ENCODE data around the gene SPOCK2. TPM values are rescaled to one million over a fixed set of nuclear protein-coding genes. Genes with fewer than 3 reads are reported as not detected.
"Not testable (repeated sequence)": the region's sequence is repeated elsewhere in the genome, so short reads cannot be mapped to it uniquely, and the experiment has no call there.

The SPOCK2 gene
- total RNA-seq = 488 TPM

- peak within 1 kb of the TSS; percentile 74 for H3K4me3 ChIP-seq (ENCODE audit: low read length)
- peaks cover 79% of the 10 kb centered on the region for H3K4me1 ChIP-seq (ENCODE audit: insufficient read depth, low read length)
- peaks cover 17% of the 10 kb centered on the region for H3K27me3 ChIP-seq (ENCODE audit: insufficient read depth, low read length)
These were observed at the start of gene SPOCK2 for GRCh38 chr10:72087969-72088888. TSS of gene SPOCK2 (minus strand) at chr10:72088551. CDS start at chr10:72088328, 223 bp downstream.

GRCh38 chr10:72137583-72137982, 49.2 kb upstream of the SPOCK2 start:
- H3K9me3 ChIP-seq (ENCODE audit: low read depth, low read length) = no peaks in the 10 kb centered on the region
- no peak overlapping the region for H3K4me3 ChIP-seq (ENCODE audit: low read length)
- H3K4me1 ChIP-seq (ENCODE audit: insufficient read depth, low read length) = peaks cover 16% of the 10 kb centered on the region
- H3K27me3 ChIP-seq (ENCODE audit: insufficient read depth, low read length) = no peaks in the 10 kb centered on the region

More at GRCh38 chr10:72087969-72088888, at the start of gene SPOCK2:
- H3K9me3 ChIP-seq (ENCODE audit: low read depth, low read length) = no peaks in the 10 kb centered on the region

GRCh38 chr10:72136225-72136624, 47.9 kb upstream of the SPOCK2 start:
- H3K9me3 ChIP-seq (ENCODE audit: low read depth, low read length); H3K4me3 ChIP-seq (ENCODE audit: low read length); H3K27me3 ChIP-seq (ENCODE audit: insufficient read depth, low read length): not testable (repeated sequence)
- peaks cover 16% of the 10 kb centered on the region for H3K4me1 ChIP-seq (ENCODE audit: insufficient read depth, low read length)

- H3K4me3 ChIP-seq (ENCODE audit: low read length) = no peak overlapping the region
- H3K9me3 ChIP-seq (ENCODE audit: low read depth, low read length) = no peaks in the 10 kb centered on the region
- no peaks in the 10 kb centered on the region for H3K27me3 ChIP-seq (ENCODE audit: insufficient read depth, low read length)
- peaks cover 16% of the 10 kb centered on the region for H3K4me1 ChIP-seq (ENCODE audit: insufficient read depth, low read length)
These were observed 46.7 kb upstream of the SPOCK2 start for GRCh38 chr10:72134785-72135767.

GRCh38 chr10:72133517-72133916, 45.2 kb upstream of the SPOCK2 start:
- no peaks in the 10 kb centered on the region for H3K27me3 ChIP-seq (ENCODE audit: insufficient read depth, low read length)
- no peak overlapping the region for H3K4me3 ChIP-seq (ENCODE audit: low read length)
- H3K4me1 ChIP-seq (ENCODE audit: insufficient read depth, low read length) = peaks cover 16% of the 10 kb centered on the region
- no peaks in the 10 kb centered on the region for H3K9me3 ChIP-seq (ENCODE audit: low read depth, low read length)

- Histone ChIP-seq H3K27me3 (ENCODE audit: insufficient read depth, low read length) (no peaks in the 10 kb centered on the region), H3K4me1 (ENCODE audit: insufficient read depth, low read length) (peaks cover 16% of the 10 kb centered on the region), H3K4me3 (ENCODE audit: low read length) (no peak overlapping the region), H3K9me3 (ENCODE audit: low read depth, low read length) (no peaks in the 10 kb centered on the region)
These were observed 44.5 kb upstream of the SPOCK2 start for GRCh38 chr10:72132854-72133253.

GRCh38 chr10:72127571-72127970, 39.2 kb upstream of the SPOCK2 start:
- H3K27me3 ChIP-seq (ENCODE audit: insufficient read depth, low read length) = no peaks in the 10 kb centered on the region
- H3K9me3 ChIP-seq (ENCODE audit: low read depth, low read length) = no peaks in the 10 kb centered on the region

GRCh38 chr10:72126872-72127232, 38.5 kb upstream of the SPOCK2 start:
- no peaks in the 10 kb centered on the region for H3K9me3 ChIP-seq (ENCODE audit: low read depth, low read length)
- peaks cover 6% of the 10 kb centered on the region for H3K4me1 ChIP-seq (ENCODE audit: insufficient read depth, low read length)
- no peak overlapping the region for H3K4me3 ChIP-seq (ENCODE audit: low read length)
- no peaks in the 10 kb centered on the region for H3K27me3 ChIP-seq (ENCODE audit: insufficient read depth, low read length)

More at GRCh38 chr10:72127571-72127970, 39.2 kb upstream of the SPOCK2 start:
- H3K4me3 ChIP-seq (ENCODE audit: low read length) = no peak overlapping the region
- H3K4me1 ChIP-seq (ENCODE audit: insufficient read depth, low read length) = no peaks in the 10 kb centered on the region

- peaks cover 6% of the 10 kb centered on the region for H3K4me1 ChIP-seq (ENCODE audit: insufficient read depth, low read length)
- H3K4me3 ChIP-seq (ENCODE audit: low read length) = no peak overlapping the region
- H3K9me3 ChIP-seq (ENCODE audit: low read depth, low read length) = no peaks in the 10 kb centered on the region
- H3K27me3 ChIP-seq (ENCODE audit: insufficient read depth, low read length) = no peaks in the 10 kb centered on the region
These were observed 38.0 kb upstream of the SPOCK2 start for GRCh38 chr10:72126184-72126871.

- H3K4me3 ChIP-seq (ENCODE audit: low read length) = no peak overlapping the region
- H3K27me3 ChIP-seq (ENCODE audit: insufficient read depth, low read length) = no peaks in the 10 kb centered on the region
- peaks cover 6% of the 10 kb centered on the region for H3K4me1 ChIP-seq (ENCODE audit: insufficient read depth, low read length)
- no peaks in the 10 kb centered on the region for H3K9me3 ChIP-seq (ENCODE audit: low read depth, low read length)
These were observed 36.6 kb upstream of the SPOCK2 start for GRCh38 chr10:72124989-72125388.

- peaks cover 6% of the 10 kb centered on the region for H3K4me1 ChIP-seq (ENCODE audit: insufficient read depth, low read length)
- no peak overlapping the region for H3K4me3 ChIP-seq (ENCODE audit: low read length)
- H3K27me3 ChIP-seq (ENCODE audit: insufficient read depth, low read length) = no peaks in the 10 kb centered on the region
- no peaks in the 10 kb centered on the region for H3K9me3 ChIP-seq (ENCODE audit: low read depth, low read length)
These were observed 36.0 kb upstream of the SPOCK2 start for GRCh38 chr10:72124381-72124780.

GRCh38 chr10:72123616-72124015, 35.3 kb upstream of the SPOCK2 start:
- Histone ChIP-seq H3K4me1 (ENCODE audit: insufficient read depth, low read length) (peaks cover 6% of the 10 kb centered on the region), H3K4me3 (ENCODE audit: low read length) (no peak overlapping the region), H3K9me3 (ENCODE audit: low read depth, low read length) (no peaks in the 10 kb centered on the region), H3K27me3 (ENCODE audit: insufficient read depth, low read length) (no peaks in the 10 kb centered on the region)

- peaks cover 6% of the 10 kb centered on the region for H3K4me1 ChIP-seq (ENCODE audit: insufficient read depth, low read length)
- H3K27me3 ChIP-seq (ENCODE audit: insufficient read depth, low read length) = no peaks in the 10 kb centered on the region
- no peak overlapping the region for H3K4me3 ChIP-seq (ENCODE audit: low read length)
- no peaks in the 10 kb centered on the region for H3K9me3 ChIP-seq (ENCODE audit: low read depth, low read length)
These were observed 33.9 kb upstream of the SPOCK2 start for GRCh38 chr10:72122221-72122620.

GRCh38 chr10:72121389-72121788, 33.0 kb upstream of the SPOCK2 start:
- Histone ChIP-seq H3K9me3 (ENCODE audit: low read depth, low read length) (no peaks in the 10 kb centered on the region), H3K4me1 (ENCODE audit: insufficient read depth, low read length) (peaks cover 6% of the 10 kb centered on the region), H3K27me3 (ENCODE audit: insufficient read depth, low read length) (no peaks in the 10 kb centered on the region), H3K4me3 (ENCODE audit: low read length) (no peak overlapping the region)
